ENCODE data around the gene ITGB8. TPM values are rescaled to one million over a fixed set of nuclear protein-coding genes. Genes with fewer than 3 reads are reported as not detected.

Gene ITGB8
- total and polyA plus RNA-seq, 2 experiments from 2014 or later = 0.71 to 3.0 TPM

GRCh38 chr7:20307901-20308300 is 22.8 kb upstream of the ITGB8 start:
- peaks cover 21% of the 10 kb centered on the region for H3K4me1 ChIP-seq (ENCODE audit: insufficient read depth)
- Mint-ChIP-seq H3K27ac (peak overlapping the region; percentile 25; the same call in 1 of the 2 replicates), H3K4me3 (peak overlapping the region; percentile 15), H3K4me1 (peaks cover 23% of the 10 kb centered on the region), H3K9me3 (no peaks in the 10 kb centered on the region), H3K27me3 (ENCODE audit: insufficient read depth, low read depth, poor library complexity) (no peaks in the 10 kb centered on the region), H3K36me3 (ENCODE audit: low read depth) (no peaks in the 10 kb centered on the region)
- H3K36me3 ChIP-seq (ENCODE audit: insufficient read depth) = no peaks in the 10 kb centered on the region
- TF ChIP-seq ZNF462 (CRISPR knock-in tag; IDR thresholded peaks at IDR 0.05) (no peak), REST (IDR thresholded peaks at IDR 0.05; ENCODE audit: unreplicated experiment) (no peak), ZNF331 (CRISPR knock-in tag; IDR thresholded peaks at IDR 0.05; ENCODE audit: low read depth) (no peak), EZH2phosphoT487 (IDR thresholded peaks at IDR 0.05; ENCODE audit: unreplicated experiment) (no peak), CREB1 (CRISPR knock-in tag; IDR thresholded peaks at IDR 0.05; ENCODE audit: low read depth) (no peak)
- peak overlapping the region; percentile 6 for H3K4me3 ChIP-seq
- H4K20me1 ChIP-seq (replicated peaks; ENCODE audit: insufficient read depth) = no peaks in the 10 kb centered on the region
- DNase-seq (ENCODE audit: low spot score) = peak; percentile 67
- H3K4me2 ChIP-seq = peak overlapping the region; percentile 23
- no peaks in the 10 kb centered on the region for H3F3A ChIP-seq (replicated peaks; ENCODE audit: low read depth)
- ATAC-seq = peak; percentile 56
- no peaks in the 10 kb centered on the region for H3K79me2 ChIP-seq (replicated peaks; ENCODE audit: insufficient read depth)
- no peaks in the 10 kb centered on the region for H3K27me3 ChIP-seq (ENCODE audit: insufficient read depth)
- peak overlapping the region; percentile 21; the same call in 1 of the 2 replicates for H2AFZ ChIP-seq
- H3K9me2 ChIP-seq (ENCODE audit: insufficient read depth) = no peaks in the 10 kb centered on the region
- peak overlapping the region; percentile 6; the same call in 1 of the 2 replicates for H3K27ac ChIP-seq (ENCODE audit: low read depth)

All from GM23338 (cell line).